GM19463 (cell line): ENCODE results near the gene CNNM4.

Experiments
- ATAC-seq: cut with Tn5 transposase; IDR thresholded peaks from one replicate; pipeline ENCODE4 v1.9.1; 2021; ENCODE audit warnings: mild to moderate bottlenecking, moderate library complexity; ENCODE audit not compliant: unreplicated experiment

CNNM4 gene

GRCh38 chr2:96760036-96760985, at the start of gene CNNM4:
CNNM4 (plus strand) TSS chr2:96760902; CDS start chr2:96761000, 98 bp downstream.
- peak; percentile 90 for ATAC-seq

GRCh38 chr2:96710985-96711384, 49.7 kb upstream of the CNNM4 start:
- no peak for ATAC-seq

GRCh38 chr2:96715658-96716057, 45.0 kb upstream of the CNNM4 start:
- ATAC-seq = no peak

- no peak for ATAC-seq
These were observed 44.3 kb upstream of the CNNM4 start for GRCh38 chr2:96716388-96716787.

GRCh38 chr2:96726131-96726530, 34.6 kb upstream of the CNNM4 start:
- ATAC-seq = no peak

GRCh38 chr2:96727431-96727830, 33.3 kb upstream of the CNNM4 start:
- no peak for ATAC-seq

- ATAC-seq = no peak
These were observed 31.0 kb upstream of the CNNM4 start for GRCh38 chr2:96729748-96730147.

- no peak for ATAC-seq
These were observed 30.5 kb upstream of the CNNM4 start for GRCh38 chr2:96730212-96730611.

- ATAC-seq = no peak
These were observed 26.8 kb upstream of the CNNM4 start for GRCh38 chr2:96733931-96734330.

- ATAC-seq = no peak
These were observed 25.7 kb upstream of the CNNM4 start for GRCh38 chr2:96734880-96735583.

- no peak for ATAC-seq
These were observed 23.5 kb upstream of the CNNM4 start for GRCh38 chr2:96737251-96737650.

- ATAC-seq = no peak
These were observed 22.9 kb upstream of the CNNM4 start for GRCh38 chr2:96737831-96738230.

GRCh38 chr2:96739076-96739632, 21.5 kb upstream of the CNNM4 start:
- ATAC-seq = no peak

- ATAC-seq = peak; percentile 99
These were observed 20.9 kb upstream of the CNNM4 start, which contains the start of gene LMAN2L for GRCh38 chr2:96739633-96740428. LMAN2L (minus strand) TSS chr2:96740064; CDS start chr2:96740040, 24 bp downstream.

- ATAC-seq = no peak
These were observed 13.6 kb upstream of the CNNM4 start for GRCh38 chr2:96747061-96747617.

- no peak for ATAC-seq
These were observed 8.9 kb upstream of the CNNM4 start for GRCh38 chr2:96751800-96752199.

GRCh38 chr2:96753661-96754282, 6.9 kb upstream of the CNNM4 start:
- no peak for ATAC-seq

GRCh38 chr2:96754317-96754716, 6.4 kb upstream of the CNNM4 start:
- no peak for ATAC-seq

- ATAC-seq = no peak
These were observed 3.8 kb upstream of the CNNM4 start for GRCh38 chr2:96756788-96757476.
